Hematopoietic multipotent progenitor cell treated with erythropoietin and hydrocortisone succinate and interleukin-3 and kit ligand, for 8 days (in vitro differentiated cells): ENCODE measurements around the gene ABRAXAS1.

ENCODE experiments used
- DNase-seq: peaks from one replicate; pipeline ENCODE4 v3.0.0-alpha.2; 2015

The ABRAXAS1 gene

GRCh38 chr4:83449009-83449408 is 35.9 kb downstream of the ABRAXAS1 start:
- DNase-seq = no peak

GRCh38 chr4:83440899-83441298 is 44.0 kb downstream of the ABRAXAS1 start:
- no peak for DNase-seq

- DNase-seq = no peak
Observed at GRCh38 chr4:83440148-83440814, 44.6 kb downstream of the ABRAXAS1 start.

GRCh38 chr4:83438719-83439118 is 46.2 kb downstream of the ABRAXAS1 start:
- no peak for DNase-seq

GRCh38 chr4:83436680-83437079 is 48.2 kb downstream of the ABRAXAS1 start:
- DNase-seq = no peak

- no peak for DNase-seq
Observed at GRCh38 chr4:83431200-83431599, 53.7 kb downstream of the ABRAXAS1 start.

- DNase-seq = no peak
Observed at GRCh38 chr4:83418211-83418610, 66.7 kb downstream of the ABRAXAS1 start.

- DNase-seq = no peak
Observed at GRCh38 chr4:83417566-83417965, 67.3 kb downstream of the ABRAXAS1 start.

- no peak for DNase-seq
Observed at GRCh38 chr4:83413676-83414075, 71.2 kb downstream of the ABRAXAS1 start.
